ENCODE data around the gene LHX1.
A peak's percentile ranks its signal among the peaks of the same experiment; 100 is the strongest.

The LHX1 gene

GRCh38 chr17:36921095-36921851, 16.0 kb upstream of the LHX1 start:
- no peak for FAIRE-seq
- peak; percentile 89 for DNase-seq (ENCODE audit: low spot score)

DNA sequence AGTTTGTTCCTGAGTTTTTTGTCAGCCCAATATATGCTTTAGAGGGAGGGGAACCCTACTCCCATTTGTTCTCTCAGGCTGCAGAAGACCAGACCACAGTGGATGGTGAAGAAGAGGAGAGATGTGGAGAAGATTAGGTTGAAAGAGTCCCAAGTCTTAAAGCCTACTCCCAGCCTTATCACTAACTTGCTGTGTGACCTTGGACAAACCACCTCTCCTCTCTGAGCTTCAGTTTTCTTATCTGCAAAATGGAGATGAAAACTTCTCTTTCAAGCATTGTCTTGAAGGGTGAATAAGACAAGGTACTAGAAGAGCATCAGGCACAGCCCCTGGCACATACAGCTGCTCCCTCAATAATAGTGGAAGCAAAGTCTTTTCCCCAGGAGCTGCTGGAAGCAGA, 15.1 kb upstream of the LHX1 start:
- no peak for DNase-seq (ENCODE audit: low spot score)
- no peak for FAIRE-seq

DNA sequence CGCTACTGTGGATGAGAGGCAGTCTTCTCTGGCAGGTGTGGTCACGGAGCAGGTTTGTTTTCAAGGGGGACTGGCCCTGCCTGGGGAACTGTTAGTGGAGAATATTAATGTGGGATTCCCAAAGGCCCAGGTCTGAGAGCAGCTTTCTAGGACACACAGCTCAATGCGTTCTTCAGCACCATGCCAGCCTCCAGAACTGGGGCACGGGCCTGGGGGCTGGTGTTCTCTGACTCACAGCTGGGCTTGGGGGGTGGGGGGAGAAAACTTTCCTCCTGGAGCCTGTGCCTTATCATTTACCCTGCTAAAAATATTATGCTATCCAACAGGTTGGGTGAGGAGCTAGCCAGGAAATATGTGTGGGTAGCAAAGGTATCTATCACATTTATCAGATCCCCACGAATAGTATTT, 13.5 kb upstream of the LHX1 start:
- FAIRE-seq (no peak), DNase-seq (ENCODE audit: low spot score) (no peak)

- no peak for DNase-seq (ENCODE audit: low spot score)
- no peak for FAIRE-seq
These were observed 11.0 kb upstream of the LHX1 start for GRCh38 chr17:36926226-36926625.

GRCh38 chr17:36926701-36927100, 10.6 kb upstream of the LHX1 start:
- FAIRE-seq (no peak), DNase-seq (ENCODE audit: low spot score) (no peak)

DNA sequence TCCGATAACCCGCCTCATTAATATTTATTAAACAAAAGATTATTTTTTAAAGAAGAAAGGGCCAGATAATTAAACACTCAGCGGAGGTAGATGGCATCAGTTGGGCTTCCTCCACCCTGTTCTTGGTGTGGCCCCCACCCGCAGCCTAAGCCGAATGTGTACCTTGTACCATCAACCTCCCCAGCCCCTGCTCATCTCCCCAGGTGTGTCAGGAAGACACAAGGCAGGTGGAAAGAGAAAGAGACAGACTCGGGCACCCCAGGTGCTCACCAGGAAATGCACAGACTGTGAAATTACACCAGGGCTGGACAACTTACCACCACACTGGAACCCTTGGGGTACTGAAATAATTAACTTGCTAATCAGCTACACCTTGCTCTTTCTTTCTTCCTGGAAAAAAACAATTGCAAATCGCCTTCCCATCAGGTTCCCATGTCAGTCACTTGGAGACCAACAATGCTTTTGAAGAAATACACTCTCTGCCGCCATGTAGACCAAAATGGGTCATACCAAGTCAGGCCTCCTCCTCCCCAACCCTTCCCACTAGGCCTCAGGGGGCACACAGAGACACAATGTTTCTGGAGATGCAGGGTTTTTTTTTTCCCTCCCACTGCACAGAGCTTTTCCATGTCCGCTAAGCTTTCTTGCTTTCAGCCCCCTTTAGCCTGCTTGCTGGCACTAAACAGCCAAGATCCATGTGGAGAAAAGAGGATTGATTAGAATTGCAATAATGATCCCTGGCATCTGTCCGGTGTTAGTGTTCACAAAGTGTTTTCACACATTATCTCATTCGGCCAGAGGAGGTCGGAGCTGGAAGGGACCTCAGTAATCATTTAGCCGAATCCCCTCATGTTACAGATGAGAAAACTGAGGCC, 8.6 kb upstream of the LHX1 start:
- DNase-seq (ENCODE audit: low spot score): no peak
- FAIRE-seq: no peak

DNA sequence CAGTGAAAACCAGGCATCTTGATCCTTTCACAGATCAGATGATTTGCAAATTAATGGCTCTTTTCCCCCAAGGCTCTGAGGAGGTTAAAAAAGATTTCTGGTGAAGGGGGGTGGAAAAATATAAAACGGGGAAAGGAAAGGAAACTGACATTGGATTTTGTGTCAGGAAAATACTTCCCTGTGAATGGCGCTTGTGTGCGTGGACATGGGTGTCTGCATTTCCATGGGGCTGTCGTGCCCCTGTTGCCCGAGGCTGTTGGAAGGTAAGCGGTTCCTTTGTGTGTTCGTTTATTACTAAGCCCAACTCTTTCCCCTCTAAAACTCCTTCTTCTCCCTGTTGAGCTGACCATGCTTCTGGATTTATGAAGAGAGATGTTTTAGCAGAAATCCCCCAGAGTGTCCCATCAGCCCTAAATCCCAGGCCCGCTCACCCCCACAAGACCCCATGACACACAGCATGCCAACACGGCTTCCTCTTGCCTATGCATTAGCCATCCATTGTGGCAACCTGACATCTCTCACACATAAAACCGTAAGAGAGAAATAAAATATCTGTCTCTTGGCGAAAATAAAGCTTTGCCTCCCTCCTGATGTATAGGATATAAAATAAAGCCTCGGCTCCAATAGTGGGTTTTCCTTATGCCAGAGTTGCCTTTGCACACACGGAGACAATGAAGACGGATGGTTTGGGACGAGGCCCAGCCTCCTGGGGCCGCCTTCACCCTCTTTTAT, 7.3 kb upstream of the LHX1 start:
- FAIRE-seq (no peak), DNase-seq (ENCODE audit: low spot score) (no peak)

- FAIRE-seq: no peak
- no peak for DNase-seq (ENCODE audit: low spot score)
These were observed 6.7 kb upstream of the LHX1 start for GRCh38 chr17:36930583-36930900.

- DNase-seq (ENCODE audit: low spot score) (no peak), FAIRE-seq (no peak)
These were observed 6.1 kb upstream of the LHX1 start for GRCh38 chr17:36931096-36931696.

GRCh38 chr17:36931697-36932382, 5.4 kb upstream of the LHX1 start:
- FAIRE-seq (no peak), DNase-seq (ENCODE audit: low spot score) (no peak)

GRCh38 chr17:36932383-36932693, 4.9 kb upstream of the LHX1 start:
- FAIRE-seq: no peak
- DNase-seq (ENCODE audit: low spot score): no peak

DNA sequence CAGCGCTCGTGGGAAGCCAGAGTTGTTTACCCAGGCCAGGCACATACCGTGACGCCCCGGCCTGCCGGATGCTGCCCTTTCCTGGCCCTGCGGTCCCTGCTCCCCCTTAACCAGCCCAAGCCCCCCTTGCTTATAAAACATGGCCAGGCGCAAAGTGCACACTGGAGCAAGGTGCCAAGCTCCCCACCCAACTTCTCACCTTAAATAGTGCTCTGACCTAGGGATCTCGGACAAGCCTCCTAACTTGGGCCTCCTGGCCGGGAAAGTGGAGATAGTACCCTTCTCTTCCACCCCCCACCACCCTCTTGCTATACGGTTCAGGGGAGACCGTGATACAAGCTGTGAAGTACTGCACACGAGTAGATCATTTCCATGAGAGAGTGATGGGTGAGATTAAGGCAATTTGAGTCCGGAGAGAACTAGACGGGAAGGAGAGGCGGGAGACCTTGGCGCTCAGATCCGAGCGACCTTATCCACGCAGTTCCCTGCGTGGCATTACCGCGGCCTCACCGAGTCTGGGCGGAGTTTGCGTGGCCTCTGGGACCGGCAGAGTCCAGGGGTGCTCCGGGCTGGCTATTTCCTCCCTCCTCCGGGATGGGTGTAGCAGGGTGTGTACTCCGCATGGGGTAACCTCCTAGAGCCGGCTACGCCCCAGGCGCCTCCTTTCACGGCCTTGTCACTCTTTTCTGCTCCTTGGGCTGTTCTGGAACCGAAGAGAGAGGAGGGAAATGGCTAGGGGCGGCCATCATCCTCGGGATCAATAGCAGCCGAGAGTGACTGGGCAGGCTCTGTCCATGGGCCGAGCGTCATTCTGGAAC, 4.4 kb upstream of the LHX1 start:
- DNase-seq (ENCODE audit: low spot score): no peak
- FAIRE-seq: no peak

DNA sequence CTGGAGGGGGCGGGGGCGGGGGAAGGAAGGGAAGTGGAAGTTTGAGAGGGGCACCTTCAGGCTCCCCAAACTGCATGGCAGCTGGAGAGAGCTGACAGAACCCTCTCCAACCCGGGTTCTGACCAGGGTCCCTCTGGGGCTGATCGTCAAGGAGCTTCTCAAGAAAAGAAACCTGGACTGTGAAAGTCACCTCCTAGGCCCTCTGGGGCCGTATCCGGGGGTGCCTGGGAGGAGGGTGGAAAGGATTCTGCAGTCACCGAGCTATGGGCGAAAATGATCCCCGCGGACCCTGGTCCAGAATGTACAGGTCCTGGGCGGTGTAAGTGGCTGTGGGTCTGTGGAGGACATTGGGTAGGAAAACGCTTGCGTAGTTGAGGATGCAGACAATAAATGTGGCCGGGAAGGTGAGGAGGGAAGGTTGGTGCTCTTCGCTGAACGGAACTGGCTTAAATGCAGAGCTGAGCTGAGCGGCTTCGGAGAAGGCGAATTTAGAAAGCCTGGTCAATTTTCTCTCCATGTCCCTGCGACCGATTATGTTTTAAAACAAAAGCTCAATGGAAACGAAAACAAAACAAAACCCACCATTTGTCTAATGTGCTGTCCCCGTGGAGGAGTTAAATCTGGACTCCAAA, 3.6 kb upstream of the LHX1 start:
- FAIRE-seq (no peak), DNase-seq (ENCODE audit: low spot score) (no peak)

- DNase-seq (ENCODE audit: low spot score): no peak
- FAIRE-seq: no peak
These were observed 3.1 kb upstream of the LHX1 start for GRCh38 chr17:36934144-36934691.

GRCh38 chr17:36934692-36935630, 2.3 kb upstream of the LHX1 start:
- FAIRE-seq: no peak
- DNase-seq (ENCODE audit: low spot score): no peak

DNA sequence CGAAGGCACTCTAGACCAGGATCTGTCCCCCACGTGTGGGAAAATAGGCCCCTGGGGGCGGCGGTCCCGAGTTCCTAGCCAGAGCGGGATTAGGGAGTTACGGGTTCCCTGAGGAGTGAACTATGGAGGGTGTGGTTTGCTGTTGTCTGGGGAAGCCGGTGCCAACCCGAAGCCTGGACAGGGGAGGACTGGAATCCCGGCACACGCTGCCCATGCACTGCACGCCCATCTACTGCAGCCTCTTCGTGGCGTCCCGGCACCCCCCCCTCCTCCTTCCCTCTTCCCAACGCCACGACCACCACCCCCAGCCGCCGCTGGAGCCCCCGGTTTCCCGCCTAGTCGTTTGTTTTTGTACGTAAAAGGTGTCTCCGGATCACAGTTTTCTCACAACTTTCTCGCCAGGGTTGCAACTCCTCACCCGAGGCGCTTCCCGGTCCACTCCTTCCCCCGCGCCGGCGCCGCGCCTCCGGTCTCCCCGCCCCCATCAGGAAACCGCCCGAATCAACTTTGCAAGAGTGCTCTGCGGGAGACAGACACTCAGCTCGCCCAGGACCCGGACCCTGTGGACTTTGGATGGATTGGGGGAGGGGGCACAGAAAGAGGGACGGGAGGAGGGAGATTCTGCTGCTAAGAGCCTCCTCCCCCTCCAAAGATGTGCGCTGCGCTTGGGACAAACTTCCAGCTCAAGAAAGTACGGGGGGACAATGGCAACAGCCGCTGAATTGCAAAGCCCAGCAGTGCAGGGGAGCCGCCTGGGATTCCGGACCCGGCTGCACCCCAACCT, 1.4 kb upstream of the LHX1 start:
- DNase-seq (ENCODE audit: low spot score) (peak; percentile 64), FAIRE-seq (no peak)

GRCh38 chr17:36936455-36937000, 747 bp upstream of the LHX1 start:
- DNase-seq (ENCODE audit: low spot score) (no peak), FAIRE-seq (no peak)

Data from urothelium cell line (cell line).